HG03045 (cell line): ENCODE data around the gene MUSTN1.

Source experiments
- ATAC-seq: cut with Tn5 transposase; IDR thresholded peaks from one replicate; pipeline ENCODE4 v1.9.1; 2021; ENCODE audit warnings: mild to moderate bottlenecking, moderate library complexity; ENCODE audit not compliant: unreplicated experiment

MUSTN1 gene

GRCh38 chr3:52809662-52810377, 25.0 kb downstream of the MUSTN1 start:
- ATAC-seq: no peak

DNA sequence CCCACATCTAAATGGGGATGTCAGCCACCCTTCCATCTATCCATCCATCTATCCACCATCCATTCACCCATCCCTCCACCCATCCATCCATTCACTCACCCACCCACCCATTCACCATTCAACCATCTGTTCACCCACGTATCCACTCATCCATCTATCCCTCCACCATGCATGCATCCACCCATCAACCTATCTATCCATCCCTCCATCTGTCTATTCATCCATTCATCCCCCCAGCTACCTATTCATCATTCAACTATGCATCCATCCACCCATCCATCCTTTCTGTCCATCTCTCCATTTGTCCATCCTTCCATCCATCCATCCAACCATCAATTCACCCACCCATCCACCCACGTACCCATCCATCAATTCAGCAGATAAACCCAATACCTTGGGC, 25.7 kb downstream of the MUSTN1 start:
- no peak for ATAC-seq

DNA sequence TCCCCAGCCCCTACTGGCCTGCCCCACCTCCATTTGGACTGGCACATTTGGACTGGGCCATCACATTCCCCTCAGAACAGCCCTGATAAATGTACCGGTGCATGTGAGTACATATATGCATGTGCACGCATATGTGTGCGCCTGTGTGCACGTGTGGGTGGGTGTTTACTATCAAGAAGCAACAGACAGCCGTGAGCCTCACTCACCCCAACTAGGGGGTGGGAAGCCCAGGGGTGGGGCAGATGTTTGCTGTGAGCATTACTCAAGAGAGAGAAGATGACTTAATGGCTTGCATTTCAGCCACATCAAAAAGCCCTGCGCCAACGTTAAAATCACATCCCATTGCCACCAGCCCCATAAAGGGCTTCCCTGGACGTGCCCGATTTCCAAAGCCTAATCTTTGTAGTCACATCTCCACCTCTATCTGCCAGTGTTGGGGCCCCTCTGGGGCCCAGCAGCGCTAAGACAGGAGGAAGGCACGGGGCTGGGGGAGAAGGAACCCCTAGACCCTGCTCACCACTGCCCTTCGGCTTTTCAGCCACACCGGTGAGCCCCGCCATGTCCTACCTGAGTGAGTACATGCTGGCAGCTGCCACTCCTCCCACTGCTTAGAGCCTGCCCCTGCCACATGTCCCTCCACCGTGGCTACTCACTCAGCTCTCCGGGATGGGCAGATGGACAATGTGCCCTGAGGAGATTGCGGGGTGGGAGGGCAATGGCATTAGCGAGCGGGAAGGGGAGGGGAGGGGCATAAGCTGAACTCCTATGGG, 29.4 kb downstream of the MUSTN1 start:
- ATAC-seq: no peak

GRCh38 chr3:52801839-52802238, 33.0 kb downstream of the MUSTN1 start:
- ATAC-seq: no peak

- ATAC-seq: no peak
These were observed 34.7 kb downstream of the MUSTN1 start for GRCh38 chr3:52800079-52800478.

- ATAC-seq: no peak
These were observed 35.8 kb downstream of the MUSTN1 start for GRCh38 chr3:52798978-52799476.

GRCh38 chr3:52798376-52798977, 36.3 kb downstream of the MUSTN1 start:
- ATAC-seq: no peak

DNA sequence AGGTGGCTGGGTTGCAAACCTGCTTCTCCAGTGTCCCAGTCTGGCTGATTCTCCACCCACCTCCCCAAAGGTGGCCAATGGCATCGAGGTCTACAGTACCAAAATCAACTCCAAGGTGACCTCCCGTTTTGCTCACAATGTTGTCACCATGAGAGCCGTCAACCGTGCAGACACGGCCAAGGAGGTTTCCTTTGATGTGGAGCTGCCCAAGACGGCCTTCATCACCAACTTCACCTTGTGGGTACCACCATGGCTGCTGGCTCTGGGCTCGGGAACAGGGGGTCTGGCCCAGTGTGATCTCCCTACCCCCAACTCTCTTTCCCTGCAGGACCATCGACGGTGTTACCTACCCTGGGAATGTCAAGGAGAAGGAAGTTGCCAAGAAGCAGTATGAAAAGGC, 38.4 kb downstream of the MUSTN1 start:
- ATAC-seq: no peak

- no peak for ATAC-seq
These were observed 39.4 kb downstream of the MUSTN1 start for GRCh38 chr3:52795298-52795900.

DNA sequence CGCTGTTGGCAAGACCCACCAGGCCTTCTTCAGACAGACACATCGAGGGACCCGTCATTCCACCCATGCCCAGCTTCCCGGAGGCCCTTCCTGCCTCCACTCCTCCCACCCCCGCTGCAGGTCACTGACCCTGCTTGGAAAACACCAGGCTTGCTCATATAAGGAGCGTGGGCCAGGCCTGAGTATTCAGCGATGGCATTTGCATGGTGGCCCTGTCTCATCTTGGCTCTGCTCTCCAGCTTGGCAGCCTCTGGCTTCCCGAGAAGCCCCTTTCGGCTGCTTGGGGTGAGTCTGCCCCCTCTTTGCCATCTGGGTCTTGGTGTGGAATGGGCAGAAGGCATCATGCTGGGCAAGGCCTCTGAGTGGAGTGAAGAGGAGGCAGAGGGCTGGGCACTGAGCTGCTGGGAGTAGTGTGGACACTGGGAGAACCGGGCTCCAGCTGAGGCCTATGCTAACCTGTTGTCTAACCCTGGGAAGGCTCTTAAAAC, 40.2 kb downstream of the MUSTN1 start, which contains the start of gene ITIH3:
Gene ITIH3 (plus strand): TSS at position 185 of the 488 bp plus-strand sequence. CDS start 8 bp downstream, at position 193.
- no peak for ATAC-seq

DNA sequence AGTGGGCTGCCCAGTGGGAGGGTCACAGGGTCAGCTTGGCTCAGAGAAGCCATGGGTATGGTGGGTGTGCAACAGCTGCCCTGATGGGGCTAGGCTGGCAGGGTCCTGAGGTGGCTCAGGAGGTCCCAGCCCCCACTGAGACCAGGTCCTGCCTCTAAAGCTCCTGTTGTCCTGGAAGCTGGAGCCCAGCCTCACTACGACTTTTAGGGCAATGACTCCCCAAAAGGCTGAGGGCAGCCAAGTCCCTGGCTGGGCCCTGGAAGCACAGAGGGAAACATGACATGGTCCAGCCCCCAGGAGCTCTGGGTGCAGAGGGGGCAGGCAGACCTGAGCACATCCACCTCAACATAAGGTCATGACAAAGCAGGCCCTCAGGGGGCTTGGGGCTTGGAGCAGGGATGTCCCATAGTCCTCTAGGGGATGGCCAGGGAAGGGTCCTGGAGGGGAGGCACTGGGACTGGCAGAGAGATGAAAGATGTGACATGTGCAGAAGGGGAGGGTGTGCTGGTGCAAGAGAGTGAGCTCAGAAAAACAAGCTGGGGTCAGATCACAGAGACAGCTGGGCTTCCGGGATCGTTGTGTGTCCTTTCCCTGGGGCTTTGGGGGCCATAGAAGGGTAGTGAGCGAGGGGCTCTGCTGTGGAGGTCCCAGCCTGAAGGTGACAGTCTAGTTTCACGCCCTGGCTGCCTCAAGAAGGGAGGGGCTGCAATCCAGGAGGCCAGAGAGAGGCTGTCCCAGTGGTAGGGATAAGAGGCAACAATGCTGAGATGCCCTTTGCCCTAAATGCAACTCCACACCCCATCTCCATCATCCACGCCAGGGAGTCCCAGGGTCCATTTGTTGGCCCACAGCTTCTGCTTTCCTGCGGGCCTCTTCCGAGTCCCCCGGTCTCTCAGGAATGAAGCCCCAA, 40.9 kb downstream of the MUSTN1 start:
- ATAC-seq: no peak

GRCh38 chr3:52792961-52793695, 41.7 kb downstream of the MUSTN1 start:
- no peak for ATAC-seq

DNA sequence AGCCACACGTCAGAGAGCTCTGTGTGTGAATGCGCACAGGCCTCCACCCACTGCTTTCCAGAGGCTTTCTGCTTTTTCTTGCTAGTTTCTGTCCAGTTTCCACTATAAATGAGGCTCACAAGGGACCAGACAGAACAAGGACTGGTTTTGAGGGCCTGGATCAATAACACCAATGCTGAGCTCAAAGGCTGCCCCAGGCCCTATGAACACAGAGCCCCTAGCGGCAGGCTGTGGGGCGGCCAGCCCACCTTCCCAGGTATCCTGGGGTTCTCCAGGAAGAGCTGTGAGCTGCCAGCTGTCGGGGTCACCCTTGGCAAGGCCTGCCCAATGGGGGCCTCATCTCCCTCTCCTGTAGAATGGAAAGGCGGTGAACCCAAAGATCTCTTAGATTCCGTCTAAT, 42.4 kb downstream of the MUSTN1 start:
- ATAC-seq: no peak

DNA sequence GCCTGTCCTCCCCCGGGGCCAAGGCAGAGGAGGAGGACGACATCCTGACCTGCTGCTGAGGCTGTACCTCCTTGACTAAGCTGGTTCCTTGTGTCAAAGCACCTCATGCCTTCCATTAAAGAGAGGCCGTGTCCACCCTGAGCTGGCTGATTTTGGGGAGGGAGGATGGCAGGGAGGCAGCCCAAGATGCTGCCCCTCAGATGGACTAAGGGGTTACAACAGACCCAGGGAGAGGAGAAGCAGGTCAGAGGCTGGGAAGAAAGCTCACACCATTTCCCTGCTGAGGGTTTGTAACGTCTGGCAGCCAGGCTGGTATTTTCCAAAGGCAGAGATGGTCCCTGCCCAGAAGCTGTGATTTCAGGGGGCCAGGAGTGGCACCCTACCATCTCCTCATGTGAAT, 42.9 kb downstream of the MUSTN1 start:
- ATAC-seq: no peak

DNA sequence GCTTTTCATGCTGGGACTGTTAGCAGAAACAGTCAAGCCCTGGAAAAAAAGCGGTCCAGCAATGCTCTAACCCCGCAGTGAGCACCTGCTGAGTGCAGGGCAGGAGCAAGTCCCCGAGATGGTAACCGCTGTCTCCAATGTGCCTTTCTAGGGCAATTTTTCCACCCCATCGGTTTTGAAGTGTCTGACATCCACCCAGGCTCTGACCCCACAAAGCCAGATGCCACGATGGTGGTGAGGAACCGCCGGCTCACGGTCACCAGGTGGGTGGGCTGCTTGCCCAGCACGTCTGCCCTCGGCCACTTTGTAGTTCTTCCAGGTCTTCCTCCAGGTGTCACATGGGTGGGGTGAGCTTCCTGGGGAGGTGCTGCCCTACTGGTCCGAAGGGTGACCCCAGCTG, 43.5 kb downstream of the MUSTN1 start:
- ATAC-seq: no peak

GRCh38 chr3:52790741-52791140, 44.1 kb downstream of the MUSTN1 start:
- no peak for ATAC-seq

DNA sequence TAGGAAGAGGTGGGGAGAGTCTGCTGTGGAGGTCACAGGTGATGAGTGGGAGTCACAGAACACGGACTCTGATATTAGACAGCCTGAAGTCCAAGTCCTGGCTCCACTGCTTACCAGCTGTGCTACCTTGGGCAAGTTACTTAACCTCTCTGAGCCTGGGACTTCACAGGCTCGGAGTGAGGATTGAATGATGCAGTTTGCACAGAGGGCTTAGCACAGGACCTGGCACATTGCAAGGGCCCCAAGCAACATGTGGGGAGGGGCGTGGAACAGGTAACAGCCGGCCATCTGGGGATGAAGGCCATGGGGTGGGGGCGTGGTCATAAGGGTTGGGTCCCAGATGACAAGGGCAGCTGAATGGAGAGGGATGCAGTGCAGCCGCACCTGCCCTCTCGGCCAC, 44.5 kb downstream of the MUSTN1 start:
- ATAC-seq: no peak

- ATAC-seq: no peak
These were observed 45.1 kb downstream of the MUSTN1 start for GRCh38 chr3:52789746-52790040.

GRCh38 chr3:52788890-52789745, 45.7 kb downstream of the MUSTN1 start:
- no peak for ATAC-seq
